ENCODE measurements around the gene SLC25A25.
"Not testable (repeated sequence)": the region's sequence is repeated elsewhere in the genome, so short reads cannot be mapped to it uniquely, and the experiment has no call there.

SLC25A25 gene

DNA sequence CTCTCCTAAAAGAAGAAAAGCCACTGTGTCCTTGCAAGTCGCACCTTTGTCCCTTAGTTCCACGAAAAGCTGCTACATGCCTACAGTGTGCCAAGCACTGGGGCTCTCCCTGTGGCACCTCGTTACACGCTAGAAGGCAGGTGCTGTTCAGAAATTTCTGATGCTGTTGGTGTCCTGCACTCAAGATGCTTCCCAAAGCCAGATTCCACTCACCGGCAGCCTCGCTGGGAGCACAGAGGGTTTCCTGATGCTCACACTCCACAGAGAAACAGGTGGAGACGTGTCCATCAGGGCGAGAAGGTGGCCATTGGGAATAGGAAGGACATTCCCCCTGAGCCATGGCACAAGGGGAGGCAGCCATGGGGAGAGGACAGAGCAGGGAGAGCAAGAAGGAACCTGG lies 63.3 kb downstream of the SLC25A25 start:
- not testable (repeated sequence) for ATAC-seq (replicated peaks); DNase-seq; H3K27ac Mint-ChIP-seq; H3K9me3 Mint-ChIP-seq; H3K4me3 Mint-ChIP-seq; H3K36me3 Mint-ChIP-seq
- H3K27me3 Mint-ChIP-seq = peaks cover 19 to 27% of the 10 kb centered on the region in 2 donors
- H3K4me1 Mint-ChIP-seq = peaks cover 16 to 36% of the 10 kb centered on the region in 2 donors

DNA sequence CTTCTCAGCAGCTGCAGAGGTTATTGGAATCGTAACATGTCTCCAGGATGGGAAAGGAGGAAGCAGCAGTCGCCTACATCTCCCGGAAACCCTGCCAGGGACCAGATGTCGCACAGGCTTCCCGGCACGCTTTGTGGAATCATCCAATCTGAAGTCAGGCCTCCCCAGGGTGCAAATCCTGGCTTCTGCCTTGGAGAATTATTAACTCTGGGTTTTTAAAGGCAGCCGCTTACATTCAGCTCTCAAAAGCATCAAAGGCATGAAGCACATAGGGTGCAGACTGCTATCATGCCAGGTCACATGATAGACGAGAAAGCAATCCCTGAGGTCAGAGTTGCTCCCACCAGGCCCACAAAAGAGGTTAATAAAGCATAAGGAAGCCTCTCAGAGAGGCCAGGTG lies 64.1 kb downstream of the SLC25A25 start:
- not testable (repeated sequence) for H3K27ac Mint-ChIP-seq; H3K36me3 Mint-ChIP-seq; H3K9me3 Mint-ChIP-seq; DNase-seq; ATAC-seq (replicated peaks); H3K4me3 Mint-ChIP-seq
- Mint-ChIP-seq H3K27me3 (peaks cover 24 to 31% of the 10 kb centered on the region in 2 donors), H3K4me1 (peaks cover 16 to 34% of the 10 kb centered on the region in 2 donors)

DNA sequence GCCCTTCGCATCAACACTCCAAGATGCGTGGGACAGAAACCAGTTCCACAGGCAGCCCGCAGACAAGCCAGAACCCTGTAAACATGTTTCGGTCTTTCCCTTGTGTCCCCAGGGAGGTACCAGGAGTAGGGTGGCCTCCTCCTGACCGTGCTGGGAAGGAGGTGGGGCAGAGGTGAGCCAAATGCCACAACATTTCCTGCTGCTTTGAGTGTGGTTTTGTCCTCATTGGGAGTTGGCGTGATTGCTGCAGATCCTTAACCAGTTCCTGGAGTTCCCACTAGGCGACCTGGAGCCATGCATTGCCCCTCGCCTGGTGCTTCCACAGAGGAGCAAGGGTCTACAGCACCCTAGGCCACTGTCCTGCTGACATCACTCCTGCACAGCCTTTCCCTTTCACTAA lies 67.5 kb downstream of the SLC25A25 start:
- ATAC-seq (replicated peaks) = peak in 1 of 2 donors; percentile 29
- H3K36me3 Mint-ChIP-seq, DNase-seq, H3K4me3 Mint-ChIP-seq, H3K27ac Mint-ChIP-seq, H3K9me3 Mint-ChIP-seq: not testable (repeated sequence)
- H3K27me3 Mint-ChIP-seq = peaks cover 26 to 43% of the 10 kb centered on the region in 2 donors
- peaks cover 6 to 14% of the 10 kb centered on the region in 2 donors for H3K4me1 Mint-ChIP-seq

DNA sequence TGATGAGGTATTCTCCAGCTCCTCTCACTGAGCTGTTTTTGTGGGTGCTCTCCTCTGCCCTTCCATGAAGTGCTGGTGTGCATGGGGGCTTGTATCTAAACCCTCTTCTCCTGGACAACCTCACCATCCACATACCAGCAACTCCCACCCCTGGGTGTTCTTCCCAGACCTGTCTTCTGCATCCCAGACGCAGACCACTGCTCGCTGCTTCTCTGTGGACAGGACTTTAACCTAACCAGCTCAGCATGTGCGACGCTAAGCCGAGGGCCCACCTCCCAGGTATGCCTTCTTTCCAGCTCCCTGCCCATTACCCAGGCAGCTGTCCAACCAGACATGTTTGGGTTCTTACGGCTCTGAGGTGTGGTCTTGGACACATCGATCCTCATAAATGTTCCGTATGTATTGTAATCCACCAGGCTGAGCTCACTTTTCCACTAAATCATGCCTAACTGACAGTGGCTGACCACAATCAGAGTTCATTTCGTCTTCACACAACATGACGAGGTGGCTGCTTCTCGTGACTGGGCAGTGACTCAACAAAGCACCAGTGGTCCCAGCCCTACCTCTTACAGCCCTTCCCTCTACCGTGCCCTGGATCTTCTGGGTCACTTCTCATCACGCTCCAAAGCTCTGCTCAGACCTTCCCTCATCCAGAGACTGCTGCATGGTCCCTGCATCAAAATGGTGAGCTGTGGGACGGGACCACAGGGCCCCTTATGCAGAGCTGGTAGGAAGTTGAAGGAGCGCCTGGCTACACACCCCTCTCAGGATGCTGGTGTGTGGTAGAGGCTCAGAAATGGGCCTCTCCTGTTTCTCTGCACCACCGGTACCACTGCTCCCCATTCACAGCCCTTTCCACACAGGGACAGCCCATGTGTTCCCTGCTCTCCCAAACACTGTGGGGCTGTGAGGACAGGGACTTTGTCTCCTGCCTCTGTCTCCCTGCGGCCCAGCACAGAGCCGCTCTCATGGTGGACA lies 69.1 kb downstream of the SLC25A25 start:
- H3K9me3 Mint-ChIP-seq = no peaks in the 10 kb centered on the region
- H3K27ac Mint-ChIP-seq = no peak overlapping the region
- H3K4me3 Mint-ChIP-seq = no peak overlapping the region
- DNase-seq (no peak), ATAC-seq (replicated peaks) (no peak)
- peaks cover 6 to 14% of the 10 kb centered on the region in 2 donors for H3K4me1 Mint-ChIP-seq
- peaks cover 20 to 37% of the 10 kb centered on the region in 2 donors for H3K27me3 Mint-ChIP-seq
- no peaks in the 10 kb centered on the region for H3K36me3 Mint-ChIP-seq

DNA sequence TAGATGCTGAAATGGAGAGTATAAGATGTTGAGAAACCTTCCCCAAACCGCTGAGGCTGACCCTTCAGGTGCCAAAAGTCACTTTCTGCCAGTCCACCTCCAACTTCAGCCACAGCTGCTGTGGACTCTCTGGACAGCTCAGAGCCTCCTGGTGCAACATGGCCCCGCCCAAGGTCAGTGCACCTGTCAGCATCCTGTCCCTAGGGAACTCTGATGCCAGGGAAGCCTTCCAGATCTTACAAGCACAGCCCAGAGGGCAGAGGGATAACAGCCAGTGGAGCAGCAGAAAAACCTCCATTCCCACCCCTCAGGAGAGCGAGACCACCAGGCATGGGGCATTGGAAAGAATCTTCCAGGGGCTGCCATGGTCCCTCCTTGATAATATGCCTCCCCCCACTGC lies 70.0 kb downstream of the SLC25A25 start:
- Mint-ChIP-seq H3K36me3 (no peaks in the 10 kb centered on the region), H3K9me3 (no peaks in the 10 kb centered on the region), H3K4me1 (peaks cover 6 to 13% of the 10 kb centered on the region in 2 donors), H3K27ac (no peak overlapping the region), H3K27me3 (peaks cover 15 to 39% of the 10 kb centered on the region in 2 donors), H3K4me3 (no peak overlapping the region)
- ATAC-seq (replicated peaks) = no peak
- DNase-seq = no peak

DNA sequence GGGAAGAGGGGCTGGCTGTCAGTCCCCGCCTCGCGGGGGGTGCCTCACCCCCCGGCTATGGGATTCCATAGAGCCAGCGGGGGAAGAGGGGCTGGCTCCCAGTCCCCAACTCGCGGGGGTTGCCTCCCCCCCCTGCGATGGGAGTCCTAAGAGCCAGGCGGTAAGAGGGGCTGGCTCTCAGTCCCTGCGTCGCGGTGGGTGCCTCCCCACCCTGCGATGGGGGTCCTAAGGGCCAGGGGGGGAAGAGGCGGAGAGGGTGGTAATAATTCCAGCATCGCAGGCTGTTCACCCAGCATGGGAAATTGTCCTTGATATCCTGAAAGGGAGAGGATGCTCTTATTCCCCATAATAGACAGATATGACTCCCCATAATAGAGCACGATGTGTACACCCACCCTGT lies 71.6 kb downstream of the SLC25A25 start:
- no peak for ATAC-seq (replicated peaks)
- Mint-ChIP-seq H3K4me1 (peaks cover 4 to 9% of the 10 kb centered on the region in 2 donors), H3K9me3 (no peaks in the 10 kb centered on the region), H3K27ac (no peak overlapping the region), H3K27me3 (peaks cover 11 to 36% of the 10 kb centered on the region in 2 donors), H3K36me3 (no peaks in the 10 kb centered on the region), H3K4me3 (no peak overlapping the region)
- DNase-seq = no peak

DNA sequence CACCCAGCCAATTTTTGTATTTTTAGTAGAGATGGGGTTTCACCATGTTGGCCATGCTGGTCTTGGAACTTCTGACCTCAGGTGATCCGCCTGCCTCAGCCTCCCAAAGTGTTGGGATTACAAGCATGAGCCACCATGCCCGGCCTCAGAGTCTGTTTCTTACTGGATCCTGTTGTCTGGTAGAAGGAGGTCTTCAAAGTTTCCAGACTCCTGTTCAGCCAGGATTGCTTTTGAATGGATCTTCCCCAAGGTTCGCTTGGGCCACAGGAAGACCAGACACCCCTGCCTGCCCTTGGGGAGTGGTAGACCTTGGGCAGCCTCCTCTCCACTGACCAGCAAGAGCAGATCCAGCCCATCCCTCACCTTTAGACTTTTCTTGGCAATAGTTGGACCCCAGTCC lies 73.6 kb downstream of the SLC25A25 start:
- Mint-ChIP-seq H3K9me3 (no peaks in the 10 kb centered on the region), H3K36me3 (no peaks in the 10 kb centered on the region), H3K4me1 (no peaks in the 10 kb centered on the region), H3K27me3 (peaks cover 7 to 25% of the 10 kb centered on the region in 2 donors), H3K4me3 (no peak overlapping the region), H3K27ac (no peak overlapping the region)
- ATAC-seq (replicated peaks) (no peak), DNase-seq (no peak)

DNA sequence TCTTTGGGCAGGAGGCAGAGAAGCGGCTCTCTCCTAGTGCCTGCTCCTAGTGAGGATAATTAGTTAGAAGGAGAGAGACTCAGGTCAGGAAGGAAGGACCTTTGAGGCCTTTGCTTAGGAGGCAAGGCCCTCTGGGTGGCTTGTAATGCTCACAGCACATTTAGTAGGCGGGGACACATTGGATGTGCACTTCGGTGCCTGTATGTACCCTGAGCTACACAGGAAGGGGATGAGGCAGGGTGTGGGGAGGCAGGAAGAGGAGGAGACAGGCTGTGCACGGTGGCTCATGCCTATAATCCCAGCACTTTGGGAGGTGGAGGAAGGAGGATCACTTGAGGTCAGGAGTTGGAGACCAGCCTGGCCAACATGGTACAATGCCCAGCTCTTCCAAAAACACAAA lies 74.0 kb downstream of the SLC25A25 start:
- no peak for ATAC-seq (replicated peaks)
- DNase-seq = no peak
- Mint-ChIP-seq H3K27me3 (peaks cover 2 to 22% of the 10 kb centered on the region in 2 donors), H3K4me1 (no peaks in the 10 kb centered on the region), H3K36me3 (no peaks in the 10 kb centered on the region), H3K9me3 (no peaks in the 10 kb centered on the region), H3K27ac (no peak overlapping the region), H3K4me3 (no peak overlapping the region)

DNA sequence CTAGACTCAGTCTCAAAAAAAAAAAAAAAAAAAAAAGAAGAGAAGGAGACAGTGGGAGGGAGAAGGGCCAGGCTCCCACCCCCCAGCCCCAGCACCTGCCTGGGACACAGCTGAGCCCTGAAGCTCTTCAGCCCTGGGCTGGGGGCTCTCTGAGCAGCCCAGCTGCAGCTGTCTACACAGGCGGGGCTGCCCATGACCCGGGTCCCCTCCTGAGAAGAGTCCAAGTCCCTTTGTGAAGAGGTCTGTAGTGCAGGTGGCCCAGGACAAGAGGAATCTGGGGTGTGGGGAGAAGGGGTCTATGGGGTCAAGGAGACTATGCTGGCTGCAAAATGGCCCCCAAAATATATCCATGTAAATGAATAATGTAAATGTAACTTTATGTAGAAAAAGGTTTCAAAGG lies 74.6 kb downstream of the SLC25A25 start:
- ATAC-seq (replicated peaks) (no peak), DNase-seq (no peak)
- Mint-ChIP-seq H3K27ac (no peak overlapping the region), H3K27me3 (peaks cover 0 to 16% of the 10 kb centered on the region in 2 donors), H3K4me3 (no peak overlapping the region), H3K9me3 (no peaks in the 10 kb centered on the region), H3K4me1 (no peaks in the 10 kb centered on the region), H3K36me3 (no peaks in the 10 kb centered on the region)

DNA sequence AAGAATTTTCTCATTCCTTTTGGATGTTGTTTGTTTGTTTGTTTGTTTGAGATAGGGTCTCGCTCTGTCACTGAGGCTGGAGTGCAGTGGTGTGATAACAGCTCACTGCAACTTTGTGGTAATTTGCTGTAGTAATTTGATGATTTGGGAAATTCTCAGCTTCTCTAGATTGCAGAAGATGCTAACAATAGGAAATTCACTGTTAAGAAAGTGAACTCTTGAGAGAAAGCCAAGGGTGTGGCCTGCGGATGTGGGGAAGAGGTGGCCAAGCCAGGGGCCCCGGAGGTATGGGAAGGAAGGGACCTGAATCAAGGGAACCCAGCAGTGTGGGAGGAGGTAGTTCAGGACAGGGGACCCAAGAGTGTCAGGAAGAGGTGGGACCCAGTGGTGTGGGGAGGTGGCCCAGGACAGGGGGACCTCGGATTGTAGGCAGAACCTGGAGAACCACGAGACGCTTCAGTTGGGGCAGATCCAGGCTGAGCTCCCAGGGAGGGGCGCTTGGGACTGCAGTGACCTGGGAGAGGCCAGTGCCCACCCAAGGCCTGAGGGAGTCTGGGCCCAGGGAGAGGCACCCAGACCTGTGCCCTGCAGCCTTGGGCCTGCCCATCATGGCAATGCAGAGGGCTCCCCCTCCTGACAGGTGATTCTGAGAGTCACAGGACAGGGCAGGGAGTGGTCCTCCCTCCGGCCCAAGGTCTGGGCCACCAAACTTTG lies 75.7 kb downstream of the SLC25A25 start:
- no peak for DNase-seq
- Mint-ChIP-seq H3K36me3 (no peaks in the 10 kb centered on the region), H3K9me3 (no peaks in the 10 kb centered on the region), H3K27me3 (peaks cover 0 to 9% of the 10 kb centered on the region in 2 donors), H3K4me3 (no peak overlapping the region), H3K4me1 (no peaks in the 10 kb centered on the region), H3K27ac (no peak overlapping the region)
- ATAC-seq (replicated peaks) = no peak

DNA sequence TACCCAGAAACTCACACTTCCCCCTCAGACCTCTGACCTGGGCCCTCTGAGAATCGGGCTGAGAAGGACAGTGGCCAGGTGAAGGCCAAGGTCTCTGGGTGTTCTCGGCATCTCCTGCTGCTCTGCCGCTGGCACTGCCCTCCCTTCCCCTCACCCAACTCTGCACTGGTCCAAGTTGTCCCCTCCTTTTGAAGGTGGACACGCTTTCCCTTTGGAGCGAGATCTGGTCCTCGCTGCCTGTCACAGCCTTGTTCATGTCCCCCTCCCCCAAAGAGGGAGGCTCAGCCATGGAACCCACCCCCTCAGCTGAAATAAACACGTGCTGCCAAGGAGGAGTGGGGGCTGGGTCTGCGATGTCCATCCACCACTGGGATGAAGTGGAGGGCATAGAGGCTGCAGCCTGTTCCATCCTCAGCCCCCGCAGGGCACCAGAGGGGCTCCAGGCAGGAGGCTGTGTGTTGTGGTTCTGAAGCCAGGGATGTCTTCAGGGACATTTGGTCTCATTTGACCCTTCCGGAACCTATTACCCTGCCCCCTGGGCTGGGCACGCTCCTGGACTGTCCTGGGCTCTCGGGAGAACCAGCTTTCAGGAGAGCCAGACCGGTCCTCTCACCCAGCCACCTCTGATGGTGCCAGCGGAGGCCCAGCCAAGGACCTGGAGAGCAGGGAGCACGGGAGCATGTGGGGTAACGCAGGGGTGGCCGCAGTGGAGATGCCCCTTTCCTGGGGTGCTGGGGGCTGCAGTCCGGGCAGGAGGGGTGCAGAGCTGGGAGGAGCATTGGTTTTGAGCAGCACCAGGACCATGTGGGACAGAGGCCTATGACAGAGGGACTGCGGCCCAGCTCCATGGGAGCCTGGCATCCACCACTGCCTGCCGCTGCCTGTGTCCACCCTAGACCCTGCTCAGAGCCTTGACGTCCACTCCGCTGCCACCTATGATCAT lies 76.5 kb downstream of the SLC25A25 start:
- H3K9me3 Mint-ChIP-seq = no peaks in the 10 kb centered on the region
- H3K4me3 Mint-ChIP-seq = no peak overlapping the region
- peaks cover 0 to 9% of the 10 kb centered on the region in 2 donors for H3K27me3 Mint-ChIP-seq
- no peak overlapping the region for H3K27ac Mint-ChIP-seq
- H3K36me3 Mint-ChIP-seq = no peaks in the 10 kb centered on the region
- ATAC-seq (replicated peaks) = no peak
- H3K4me1 Mint-ChIP-seq = no peaks in the 10 kb centered on the region
- DNase-seq = no peak

DNA sequence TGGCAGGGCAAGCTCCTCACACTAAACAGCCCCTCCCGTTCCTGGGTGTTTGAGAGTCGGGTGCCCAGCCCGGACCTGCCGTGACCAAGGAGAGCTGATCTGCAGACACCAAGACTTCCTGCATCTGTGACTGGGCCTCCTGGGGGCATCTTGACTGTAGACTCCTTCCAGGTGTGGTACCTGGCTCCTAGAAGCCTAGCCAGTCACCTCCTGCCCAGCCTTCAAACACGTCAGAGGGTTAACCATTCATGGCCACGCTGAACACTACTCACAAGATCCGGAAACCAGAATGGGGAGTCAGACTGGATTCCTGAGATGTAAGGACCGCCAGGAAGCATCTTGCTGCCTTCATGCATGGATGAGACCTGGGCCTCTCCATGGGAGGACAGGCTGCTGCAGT lies 77.5 kb downstream of the SLC25A25 start:
- Mint-ChIP-seq H3K27ac (no peak overlapping the region), H3K36me3 (no peaks in the 10 kb centered on the region)
- ATAC-seq (replicated peaks) = no peak

DNA sequence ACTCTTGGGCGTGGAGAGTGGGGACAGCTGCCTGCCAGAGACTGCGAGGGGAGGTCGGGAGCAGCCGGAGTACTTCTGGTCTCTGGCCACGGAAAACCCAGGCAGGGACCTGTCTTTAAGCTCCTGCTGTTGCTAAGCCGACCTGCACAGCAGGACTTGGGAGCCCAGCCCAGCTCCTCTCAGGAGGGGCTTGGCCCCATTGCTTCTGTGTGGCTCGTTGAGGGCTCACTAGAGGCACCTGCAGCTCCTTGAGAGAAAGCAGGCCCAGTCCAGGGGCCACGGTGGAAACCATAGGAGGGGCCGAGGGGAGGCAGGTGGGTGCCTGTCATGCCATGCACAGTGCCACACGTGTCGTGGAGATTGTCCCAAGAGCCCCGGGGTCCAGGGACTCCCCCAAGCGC lies 77.9 kb downstream of the SLC25A25 start:
- Mint-ChIP-seq H3K36me3 (no peaks in the 10 kb centered on the region), H3K4me1 (peaks cover 0 to 8% of the 10 kb centered on the region in 2 donors), H3K27ac (no peak overlapping the region), H3K4me3 (no peak overlapping the region), H3K9me3 (no peaks in the 10 kb centered on the region), H3K27me3 (peaks cover 0 to 14% of the 10 kb centered on the region in 2 donors)
- DNase-seq (no peak), ATAC-seq (replicated peaks) (no peak)

More for the DNA sequence above, 77.5 kb downstream of the SLC25A25 start:
- no peak overlapping the region for H3K4me3 Mint-ChIP-seq
- H3K9me3 Mint-ChIP-seq = no peaks in the 10 kb centered on the region
- H3K4me1 Mint-ChIP-seq = peaks cover 0 to 5% of the 10 kb centered on the region in 2 donors
- peaks cover 0 to 10% of the 10 kb centered on the region in 2 donors for H3K27me3 Mint-ChIP-seq
- DNase-seq = no peak
